ENCODE results near the gene TENM4.
"Not testable (repeated sequence)": the region's sequence is repeated elsewhere in the genome, so short reads cannot be mapped to it uniquely, and the experiment has no call there.

TENM4 gene

DNA sequence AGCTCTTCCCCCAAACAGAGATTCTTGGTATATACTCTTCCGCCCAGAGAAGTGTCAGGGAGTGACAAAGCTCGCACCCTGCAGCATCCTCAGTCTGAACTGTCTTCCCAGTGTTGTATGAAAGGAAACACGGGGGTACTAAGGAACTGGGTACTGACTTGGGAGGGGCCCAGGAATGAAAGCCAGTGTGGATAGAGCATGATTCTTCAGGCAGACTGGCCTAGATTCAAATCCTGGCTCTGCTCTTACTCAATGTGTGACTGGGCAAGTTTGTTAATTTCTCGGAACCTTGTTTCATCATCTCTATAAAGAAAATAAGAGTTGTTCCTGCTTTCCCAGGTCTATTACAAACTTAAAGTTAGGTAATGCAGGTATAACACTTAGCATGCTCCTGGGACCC lies 600.2 kb downstream of the TENM4 start:
- no peak for DNase-seq (ENCODE audit: low spot score)

- no peak for DNase-seq (ENCODE audit: low spot score)
These were observed 600.6 kb downstream of the TENM4 start for GRCh38 chr11:78840200-78840599.

- DNase-seq (ENCODE audit: low spot score), result no peak
These were observed 602.4 kb downstream of the TENM4 start for GRCh38 chr11:78838417-78838816.

DNA sequence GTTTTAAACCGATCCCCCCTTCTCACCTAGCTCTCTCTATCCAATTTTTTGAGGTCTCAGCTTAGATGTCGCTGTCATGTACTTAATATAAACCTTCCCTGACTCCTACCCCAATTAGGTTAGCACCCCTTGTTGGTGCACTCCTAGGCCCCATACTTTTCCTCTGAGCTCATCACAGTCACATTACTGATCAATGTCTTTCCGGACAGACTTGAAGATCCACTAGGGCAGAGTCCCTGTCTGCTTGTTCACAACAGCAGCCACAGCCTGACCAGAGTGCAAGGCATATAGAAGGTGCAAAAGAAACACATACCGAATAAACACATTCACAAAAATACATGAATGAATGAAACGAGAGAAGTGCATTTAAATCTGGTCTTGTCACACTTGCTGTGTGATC lies 605.2 kb downstream of the TENM4 start:
- no peak for DNase-seq (ENCODE audit: low spot score)

GRCh38 chr11:78834886-78835285 lies 605.9 kb downstream of the TENM4 start:
- DNase-seq (ENCODE audit: low spot score), result no peak

GRCh38 chr11:78833237-78833636 lies 607.6 kb downstream of the TENM4 start:
- DNase-seq (ENCODE audit: low spot score), result no peak

DNA sequence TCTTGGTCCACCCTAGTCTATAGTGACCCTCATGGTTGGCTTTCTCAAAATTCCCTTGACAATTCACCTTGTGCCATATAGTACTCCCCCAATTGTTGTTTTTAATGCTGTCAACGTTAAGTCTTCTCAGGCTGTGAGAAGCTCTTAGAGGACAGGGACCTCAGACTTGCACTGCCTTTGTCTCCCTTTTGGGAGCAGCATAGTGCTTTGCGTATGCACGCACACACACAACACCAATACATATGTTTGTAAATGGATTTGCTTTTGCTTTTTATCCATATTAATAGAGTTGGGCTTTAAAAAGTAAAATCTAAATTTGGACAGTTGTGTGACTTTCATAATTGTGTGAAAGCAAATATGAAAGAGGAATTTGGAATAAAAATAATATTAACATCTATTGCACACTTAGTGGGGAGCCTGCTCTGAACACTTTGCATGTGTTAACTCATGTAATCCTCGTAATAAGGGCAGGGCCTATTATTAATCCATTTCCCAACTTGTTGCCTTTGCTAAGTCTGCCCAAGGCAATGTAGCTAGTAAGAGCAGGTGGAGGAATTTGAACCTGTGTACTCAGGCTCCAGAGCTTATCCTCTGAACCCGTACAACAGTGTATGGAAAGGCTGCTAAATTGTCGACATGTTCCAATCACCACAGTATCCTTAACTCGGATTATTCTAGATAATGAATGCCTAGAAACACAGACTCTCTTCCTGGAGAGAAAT lies 608.4 kb downstream of the TENM4 start:
- no peak for DNase-seq (ENCODE audit: low spot score)

- DNase-seq (ENCODE audit: low spot score), result no peak
These were observed 609.3 kb downstream of the TENM4 start for GRCh38 chr11:78831571-78831970.

- DNase-seq (ENCODE audit: low spot score), result no peak
These were observed 610.5 kb downstream of the TENM4 start for GRCh38 chr11:78830277-78830819.

DNA sequence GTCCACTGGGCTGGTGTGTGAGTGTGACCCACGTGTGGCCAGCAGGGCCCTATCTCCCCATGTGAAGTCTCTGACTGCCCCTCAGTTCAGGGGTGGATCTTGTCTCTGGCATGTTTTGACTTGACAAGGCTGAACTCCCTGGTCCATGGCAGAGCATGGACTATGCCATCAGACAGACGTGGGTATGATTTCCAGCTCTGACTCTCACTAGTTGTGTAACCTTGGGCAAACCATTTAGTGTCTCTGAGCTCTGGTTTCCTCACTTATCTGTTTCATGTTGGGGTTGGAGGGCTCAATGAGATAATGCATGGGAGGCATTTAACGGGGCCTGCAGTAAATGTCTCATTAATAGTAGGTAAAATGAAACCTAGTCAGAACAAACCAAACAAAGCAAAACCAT lies 611.7 kb downstream of the TENM4 start:
- DNase-seq (ENCODE audit: low spot score), result no peak

DNA sequence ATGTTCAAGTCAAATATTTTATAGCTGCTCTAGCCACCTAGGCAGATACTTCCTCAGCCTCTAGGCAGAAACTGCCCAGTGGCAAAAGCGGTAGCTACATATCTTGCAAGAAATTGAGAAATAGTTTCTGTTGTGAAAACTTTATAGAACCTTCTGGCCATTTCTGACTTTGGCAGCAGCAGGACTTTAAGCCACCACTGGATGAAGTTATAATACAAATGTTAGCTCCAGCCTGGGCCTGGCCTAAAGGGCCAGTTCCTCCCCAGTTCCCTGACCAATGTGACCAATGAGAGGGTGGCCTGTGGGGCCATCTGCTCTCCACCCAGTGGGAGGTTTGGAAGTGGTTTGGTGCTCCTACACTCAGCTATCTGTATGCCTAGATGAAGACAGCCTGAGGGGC lies 612.2 kb downstream of the TENM4 start:
- DNase-seq (ENCODE audit: low spot score), result no peak

GRCh38 chr11:78827291-78827690 lies 613.5 kb downstream of the TENM4 start:
- DNase-seq (ENCODE audit: low spot score), result not testable (repeated sequence)

DNA sequence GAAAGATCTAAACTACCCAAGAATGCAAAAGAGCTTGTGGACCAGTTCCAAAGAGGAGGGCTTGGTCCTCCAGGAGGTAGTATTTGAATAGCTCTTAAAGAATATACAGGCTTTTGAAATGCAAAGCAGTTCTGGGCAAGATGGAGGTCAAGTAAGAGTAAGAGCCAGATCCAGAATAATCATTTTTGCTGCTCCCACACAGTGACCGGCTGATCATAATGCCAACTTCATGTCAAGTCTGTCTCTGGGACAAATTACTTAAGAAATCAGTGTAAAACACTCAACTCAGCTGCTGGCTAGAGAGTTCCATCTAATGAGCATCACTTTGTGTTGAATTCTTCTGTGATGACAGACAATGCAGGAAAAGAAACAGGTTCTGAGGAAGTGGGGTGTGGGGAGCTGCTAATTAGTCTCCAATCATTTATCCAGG lies 615.2 kb downstream of the TENM4 start:
- DNase-seq (ENCODE audit: low spot score), result no peak

GRCh38 chr11:78823588-78823987 lies 617.2 kb downstream of the TENM4 start:
- DNase-seq (ENCODE audit: low spot score), result no peak

- no peak for DNase-seq (ENCODE audit: low spot score)
These were observed 617.9 kb downstream of the TENM4 start for GRCh38 chr11:78822931-78823423.

DNA sequence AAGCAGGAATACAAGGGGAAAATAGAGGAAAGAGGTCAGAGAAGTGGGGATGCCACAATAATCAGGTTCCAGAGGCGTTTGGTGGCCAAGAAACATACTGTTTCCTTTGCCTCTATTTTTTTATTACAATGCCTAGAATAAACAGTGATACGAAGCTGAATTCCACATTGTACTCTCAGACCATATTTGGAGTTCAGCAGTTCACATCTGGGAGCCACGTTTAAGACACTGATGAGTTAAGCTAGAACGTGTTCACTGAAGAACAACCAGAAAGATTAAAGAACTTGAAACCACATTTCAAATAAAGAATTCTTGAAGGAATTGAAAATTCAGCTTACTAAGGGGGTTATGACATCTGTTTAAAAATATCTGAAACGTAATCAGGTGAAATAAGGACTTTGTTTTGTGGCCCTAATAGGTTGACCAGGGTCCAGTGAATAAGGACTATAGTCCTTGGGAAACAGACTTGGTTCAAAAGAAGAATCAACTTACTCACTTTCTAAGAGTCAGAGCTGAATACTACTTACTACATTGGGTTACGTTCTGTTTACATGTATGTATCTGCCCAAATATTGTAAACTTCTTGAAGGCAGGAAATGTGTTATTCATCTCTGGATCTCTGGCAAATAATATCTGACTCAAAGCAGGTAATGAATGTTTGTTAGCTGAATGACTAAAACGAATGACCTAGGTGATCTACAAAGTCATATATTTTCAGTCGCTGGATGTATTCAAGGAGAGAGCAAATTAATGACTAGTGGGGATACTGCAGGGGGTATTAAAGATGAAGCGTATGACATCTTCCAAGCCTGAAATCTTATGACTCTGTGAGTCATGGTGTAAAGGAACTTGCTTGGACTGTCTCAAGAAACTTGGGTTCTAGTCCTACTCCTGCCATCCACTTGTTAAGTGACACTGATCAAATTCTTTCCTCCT lies 619.2 kb downstream of the TENM4 start:
- no peak for DNase-seq (ENCODE audit: low spot score)

GRCh38 chr11:78820741-78821140 lies 620.1 kb downstream of the TENM4 start:
- no peak for DNase-seq (ENCODE audit: low spot score)

DNA sequence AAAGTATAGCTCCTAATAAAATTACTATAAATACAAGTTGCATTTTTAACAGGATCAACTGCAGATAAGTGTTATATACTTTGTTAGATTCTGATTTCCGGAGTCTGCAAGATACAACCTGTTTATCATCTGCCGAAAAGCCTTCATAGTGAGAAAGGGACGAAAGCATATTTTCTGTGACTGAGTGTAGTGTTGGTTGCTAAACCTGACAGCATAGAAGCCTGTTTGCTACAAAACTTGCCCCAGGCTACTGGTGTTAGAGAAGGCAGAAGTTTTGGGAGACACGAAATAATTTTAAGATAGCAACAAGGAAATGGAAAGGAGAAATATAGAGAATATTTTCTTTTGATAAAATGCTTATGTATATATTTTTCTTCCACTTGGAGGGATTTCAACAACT lies 622.6 kb downstream of the TENM4 start:
- no peak for DNase-seq (ENCODE audit: low spot score)

DNA sequence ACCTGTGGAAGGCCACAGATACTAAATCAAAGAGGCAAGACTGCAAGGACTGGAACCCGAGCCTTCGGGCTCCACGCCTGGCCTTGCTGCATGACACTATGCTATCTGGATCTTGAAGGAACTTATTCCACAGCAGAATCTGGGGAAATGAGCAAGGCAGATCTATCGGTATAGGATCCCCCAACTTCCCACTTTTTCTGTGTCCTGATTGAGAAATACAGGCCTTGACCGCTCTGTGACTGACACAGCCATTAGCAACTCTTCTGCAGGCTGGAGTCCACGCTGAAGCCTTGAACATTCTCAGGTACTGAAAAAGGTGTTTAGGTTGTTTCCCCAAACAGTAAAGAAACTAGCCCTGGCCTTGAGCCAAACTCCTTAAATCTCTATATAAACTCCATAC lies 625.0 kb downstream of the TENM4 start:
- DNase-seq (ENCODE audit: low spot score), result no peak

DNA sequence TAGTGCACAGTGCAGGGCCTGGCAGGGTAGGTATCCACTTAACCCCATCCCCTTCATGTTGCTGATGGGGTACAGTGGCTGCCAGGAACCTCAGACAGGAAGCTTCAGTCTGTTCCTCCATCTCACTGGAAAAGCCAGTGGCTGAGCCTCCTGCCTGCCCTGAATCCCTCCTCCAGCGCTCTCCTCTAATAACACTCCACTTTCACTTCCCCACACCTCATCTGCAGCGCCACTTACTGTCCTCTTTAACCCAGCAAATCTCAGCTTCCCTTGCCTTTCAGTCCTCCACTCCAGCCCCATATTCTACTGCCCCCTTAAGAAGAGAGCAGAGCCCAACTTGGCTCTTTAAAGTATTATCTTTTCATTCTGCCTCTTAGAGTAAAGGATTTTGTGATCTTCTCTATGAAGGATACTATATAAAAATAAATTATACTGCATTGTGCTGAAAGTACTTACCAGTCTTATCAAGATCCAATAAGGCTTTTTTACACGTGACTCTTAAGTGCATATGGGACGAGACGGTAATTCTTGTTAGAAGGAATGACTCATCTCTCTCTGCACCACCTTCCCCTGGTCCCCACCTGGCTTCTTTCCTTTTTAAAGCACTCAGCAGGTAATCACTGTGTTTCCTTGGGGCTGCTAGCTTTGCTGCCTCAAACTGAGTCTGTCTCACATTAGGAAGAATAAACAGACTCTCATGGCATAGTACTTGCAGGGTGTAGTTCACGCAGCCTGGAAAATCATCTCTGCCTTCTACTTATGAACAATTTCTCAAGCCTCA lies 628.1 kb downstream of the TENM4 start:
- no peak for DNase-seq (ENCODE audit: low spot score)

GRCh38 chr11:78810559-78811009 lies 630.2 kb downstream of the TENM4 start:
- no peak for DNase-seq (ENCODE audit: low spot score)

All from CD4-positive, alpha-beta T cell treated with Interleukin-2 at 100 ng/mL for 4 hours (primary cell).